GM06990 (cell line): ENCODE measurements around the gene GLIS1.

Experiments
- DNase-seq: peaks from one replicate; pipeline ENCODE4 v3.0.0-alpha.2; 2011; ENCODE audit not compliant: insufficient read length; ENCODE audit errors: extremely low read depth
- H3K27me3 ChIP-seq: replicated peaks from 2 replicates; pipeline ENCODE4 v1.6.0; 2011; ENCODE audit warnings: low read length; ENCODE audit not compliant: control insufficient read depth, insufficient read depth
- H3K36me3 ChIP-seq: 2 replicates; pipeline ENCODE4 v1.5.1; 2011; ENCODE audit warnings: low read length; ENCODE audit not compliant: control insufficient read depth, insufficient read depth
- H3K4me3 ChIP-seq: replicated peaks from 2 replicates; pipeline ENCODE4 v1.5.1; 2011; ENCODE audit warnings: low read depth, mild to moderate bottlenecking, control low read depth, low read length
- CTCF ChIP-seq: IDR thresholded peaks from 2 replicates; pipeline ENCODE4 v1.5.1; 2011; ENCODE audit warnings: low read length, control low read depth, mild to moderate bottlenecking, inconsistent platforms; ENCODE audit not compliant: insufficient read depth, poor library complexity, severe bottlenecking

The GLIS1 gene

GRCh38 chr1:53686091-53686964 is 52.6 kb downstream of the GLIS1 start:
- no peak for TF ChIP-seq CTCF
- Histone ChIP-seq H3K27me3 (peaks cover 2% of the 10 kb centered on the region; the same call in 1 of the 2 replicates), H3K36me3 (no peaks in the 10 kb centered on the region), H3K4me3 (no peak overlapping the region)
- no peak for DNase-seq

- no peak for DNase-seq
- Histone ChIP-seq H3K4me3 (no peak overlapping the region), H3K27me3 (peaks cover 2% of the 10 kb centered on the region), H3K36me3 (no peaks in the 10 kb centered on the region)
- no peak for TF ChIP-seq CTCF
These were observed 53.5 kb downstream of the GLIS1 start for GRCh38 chr1:53685272-53686051.

- TF ChIP-seq CTCF, result no peak
- peaks cover 2% of the 10 kb centered on the region for H3K27me3 ChIP-seq
- H3K36me3 ChIP-seq, result no peaks in the 10 kb centered on the region
- no peak overlapping the region for H3K4me3 ChIP-seq
- DNase-seq, result no peak
These were observed 54.2 kb downstream of the GLIS1 start for GRCh38 chr1:53684741-53685140.

GRCh38 chr1:53683986-53684740 is 54.8 kb downstream of the GLIS1 start:
- DNase-seq, result no peak
- Histone ChIP-seq H3K4me3 (no peak overlapping the region), H3K27me3 (peaks cover 2% of the 10 kb centered on the region), H3K36me3 (no peaks in the 10 kb centered on the region)
- no peak for TF ChIP-seq CTCF

- H3K27me3 ChIP-seq, result peaks cover 4% of the 10 kb centered on the region
- no peak for TF ChIP-seq CTCF
- no peak overlapping the region for H3K4me3 ChIP-seq
- no peak for DNase-seq
- no peaks in the 10 kb centered on the region for H3K36me3 ChIP-seq
These were observed 56.1 kb downstream of the GLIS1 start for GRCh38 chr1:53682881-53683280.
